HG03196 (cell line): ENCODE measurements around the gene CDH24.

Experiments used
- ATAC-seq: cut with Tn5 transposase; IDR thresholded peaks from one replicate; pipeline ENCODE4 v1.9.1; 2021; ENCODE audit not compliant: unreplicated experiment

The CDH24 gene

GRCh38 chr14:22998329-22999012, 58.8 kb downstream of the CDH24 start:
- no peak for ATAC-seq

GRCh38 chr14:22997676-22998323, 59.5 kb downstream of the CDH24 start:
- no peak for ATAC-seq
